Endothelial cell (in vitro differentiated cells): ENCODE results near the gene ZNF175. TPM values are rescaled to one million over a fixed set of nuclear protein-coding genes. Genes with fewer than 3 reads are reported as not detected.

Source experiments
- DNase-seq: peaks from one replicate; pipeline ENCODE4 v3.0.0; 2021; ENCODE audit warnings: low spot score
- H3K27ac Mint-ChIP-seq: one replicate; pipeline ENCODE4 v1.8.0; 2021; ENCODE audit warnings: mixed read lengths, inconsistent platforms; ENCODE audit not compliant: unreplicated experiment
- H3K27me3 Mint-ChIP-seq: one replicate; pipeline ENCODE4 v1.8.0; 2021; ENCODE audit warnings: mild to moderate bottlenecking, moderate library complexity, mixed read lengths, inconsistent platforms; ENCODE audit not compliant: unreplicated experiment
- H3K36me3 Mint-ChIP-seq: one replicate; pipeline ENCODE4 v1.8.0; 2021; ENCODE audit warnings: mild to moderate bottlenecking, low read depth, mixed read lengths, inconsistent platforms; ENCODE audit not compliant: unreplicated experiment
- H3K4me1 Mint-ChIP-seq: one replicate; pipeline ENCODE4 v1.8.0; 2021; ENCODE audit warnings: mild to moderate bottlenecking, mixed read lengths, inconsistent platforms; ENCODE audit not compliant: unreplicated experiment
- H3K4me3 Mint-ChIP-seq: one replicate; pipeline ENCODE4 v1.8.0; 2021; ENCODE audit warnings: mild to moderate bottlenecking, mixed read lengths, inconsistent platforms; ENCODE audit not compliant: unreplicated experiment
- H3K9me3 Mint-ChIP-seq: one replicate; pipeline ENCODE4 v1.8.0; 2021; ENCODE audit warnings: mixed read lengths, inconsistent platforms; ENCODE audit not compliant: unreplicated experiment
- CTCF ChIP-seq: fragments of 200-600 bp; sonication (generic); IDR thresholded peaks from one replicate; pipeline ENCODE4 v1.5.0; 2021; ENCODE audit warnings: antibody characterized with exemption; ENCODE audit not compliant: unreplicated experiment
- total RNA-seq: library from RNA; stranded (reverse); fragmentation: NEBNext Ultra II Directional; extraction: Animal tissue kit (Norgen Biotek cat#: 25700); gene quantifications from one replicate; pipeline ENCODE4 v1.2.1, GENCODE V29; 2021; ENCODE audit not compliant: unreplicated experiment

Gene ZNF175
- total RNA-seq, 1 donor from 2014 or later: 18.3 TPM

- H3K4me1 Mint-ChIP-seq: peaks cover 32% of the 10 kb centered on the region
- H3K36me3 Mint-ChIP-seq: no peaks in the 10 kb centered on the region
- H3K4me3 Mint-ChIP-seq: peak overlapping the region; percentile 63
- H3K27me3 Mint-ChIP-seq: peaks cover 4% of the 10 kb centered on the region
- H3K9me3 Mint-ChIP-seq: no peaks in the 10 kb centered on the region
- H3K27ac Mint-ChIP-seq: peak overlapping the region; percentile 82
- DNase-seq: no peak
- TF ChIP-seq CTCF: no peak
Observed at GRCh38 chr19:51541458-51542357, 29.4 kb upstream of the ZNF175 start.

- Mint-ChIP-seq H3K9me3 (no peaks in the 10 kb centered on the region), H3K4me3 (no peak overlapping the region), H3K4me1 (peaks cover 41% of the 10 kb centered on the region), H3K36me3 (no peaks in the 10 kb centered on the region), H3K27ac (no peak overlapping the region), H3K27me3 (peaks cover 12% of the 10 kb centered on the region)
- DNase-seq: no peak
- TF ChIP-seq CTCF: no peak
Observed at GRCh38 chr19:51542699-51543098, 28.4 kb upstream of the ZNF175 start.

GRCh38 chr19:51544038-51544437 is 27.0 kb upstream of the ZNF175 start:
- H3K36me3 Mint-ChIP-seq: no peaks in the 10 kb centered on the region
- no peaks in the 10 kb centered on the region for H3K9me3 Mint-ChIP-seq
- DNase-seq: no peak
- H3K27ac Mint-ChIP-seq: peak overlapping the region; percentile 3
- no peak for TF ChIP-seq CTCF
- peaks cover 20% of the 10 kb centered on the region for H3K27me3 Mint-ChIP-seq
- H3K4me1 Mint-ChIP-seq: peaks cover 54% of the 10 kb centered on the region
- H3K4me3 Mint-ChIP-seq: no peak overlapping the region

GRCh38 chr19:51546107-51546649 is 24.9 kb upstream of the ZNF175 start:
- H3K27ac Mint-ChIP-seq: peak overlapping the region; percentile 98
- TF ChIP-seq CTCF: no peak
- no peaks in the 10 kb centered on the region for H3K36me3 Mint-ChIP-seq
- peaks cover 22% of the 10 kb centered on the region for H3K27me3 Mint-ChIP-seq
- H3K9me3 Mint-ChIP-seq: no peaks in the 10 kb centered on the region
- DNase-seq: no peak
- peak overlapping the region; percentile 14 for H3K4me3 Mint-ChIP-seq
- peaks cover 60% of the 10 kb centered on the region for H3K4me1 Mint-ChIP-seq
